HCT116 (cell line): ENCODE data around the gene CHST3. TPM values are rescaled to one million over a fixed set of nuclear protein-coding genes. Genes with fewer than 3 reads are reported as not detected.

Experiments used
- ATAC-seq: fragments of 200-7000 bp; cut with Tn5 transposase; 2 replicates; pipeline ENCODE4 v1.9.1; 2020; ENCODE audit warnings: mild to moderate bottlenecking, moderate library complexity
- BruUV-seq: library from RNA; stranded (reverse); fragments of 400-500 nt; replicated peaks from 2 replicates; lab custom pipeline; 2021; lab: Mats Ljungman, UMichigan
- CTCF ChIA-PET: fragments of 300-600 bp; sonication (Branson Sonifier 250); formaldehyde crosslinking; loops from one replicate; lab custom pipeline; 2021; ENCODE audit warnings: antibody characterized with exemption; lab: Charles Lee
- POLR2A ChIA-PET: fragments of 300-600, 350-600 bp; sonication (Branson Sonifier 250); formaldehyde crosslinking; loops from one replicate; lab custom pipeline; 2021; ENCODE audit warnings: antibody characterized with exemption; lab: Charles Lee
- RAD21 ChIA-PET, 2 experiments: fragments of 300-600 bp; sonication (Branson Sonifier 250); formaldehyde crosslinking; loops; one replicate each; lab custom pipeline; 2023; ENCODE audit warnings: low total read pairs in 2 of 2; ENCODE audit not compliant: uncharacterized antibody in 2 of 2, unreplicated experiment in 2 of 2, low non-redundant PET in 1 of 2; lab: Charles Lee
- DNase-seq: peaks from one replicate; pipeline ENCODE4 v3.0.0-alpha.2; 2010; ENCODE audit warnings: low read depth, low spot score
- H2AFZ ChIP-seq: fragments of 200-600 bp; shearing (Covaris generic), sonication (generic); 2 replicates; pipeline ENCODE4 v1.6.1; 2017; ENCODE audit warnings: low read depth, mixed run types, mixed read lengths, antibody characterized with exemption, low read length; ENCODE audit not compliant: poor library complexity, severe bottlenecking
- H3K27ac ChIP-seq: 2 replicates; pipeline ENCODE4 v1.5.1; 2012; ENCODE audit warnings: low read depth, low read length
- H3K27me3 ChIP-seq: fragments of 200-600 bp; sonication (generic); 2 replicates; pipeline ENCODE4 v1.6.1; 2016; ENCODE audit warnings: mixed run types, low read length, mixed read lengths; ENCODE audit not compliant: insufficient read depth
- H3K36me3 ChIP-seq, 2 experiments: fragments of 200-500 bp in 1 of 2; fragments of 200-600 bp in 1 of 2; sonication (Bioruptor generic) in 1 of 2; sonication (generic) in 1 of 2; 2 replicates each; pipeline versions ENCODE4 v1.5.1 to v1.6.1; 2014 to 2016; ENCODE audit warnings: low read length in 2 of 2, inconsistent platforms in 1 of 2, mixed read lengths in 1 of 2, mixed run types in 1 of 2; ENCODE audit not compliant: insufficient read depth in 2 of 2, control insufficient read depth in 1 of 2
- H3K4me1 ChIP-seq, 2 experiments: fragments of 200-600 bp in 1 of 2; sonication (generic) in 1 of 2; 2 replicates each; pipeline versions ENCODE4 v1.5.1 to v1.6.1; 2012 to 2017; ENCODE audit warnings: low read length in 2 of 2, inconsistent platforms in 1 of 2, mild to moderate bottlenecking in 1 of 2, mixed read lengths in 1 of 2, mixed run types in 1 of 2, moderate library complexity in 1 of 2; ENCODE audit not compliant: insufficient read depth in 2 of 2, control insufficient read depth in 1 of 2
- H3K4me2 ChIP-seq: fragments of 200-600 bp; sonication (generic); 2 replicates; pipeline ENCODE4 v1.6.1; 2017; ENCODE audit warnings: mixed run types, low read length, mixed read lengths
- H3K4me3 ChIP-seq, 2 experiments: fragments of 200-600 bp in 1 of 2; sonication (generic) in 1 of 2; replicated peaks in 1 of 2; 2 replicates each; pipeline ENCODE4 v1.5.1; 2011 to 2016; ENCODE audit warnings: low read length in 2 of 2, control low read depth in 1 of 2, low read depth in 1 of 2, mild to moderate bottlenecking in 1 of 2, mixed read lengths in 1 of 2, mixed run types in 1 of 2
- H3K79me2 ChIP-seq: fragments of 200-600 bp; sonication (generic); 2 replicates; pipeline ENCODE4 v1.6.1; 2017; ENCODE audit warnings: mild to moderate bottlenecking, mixed run types, low read length, moderate library complexity, mixed read lengths; ENCODE audit not compliant: insufficient read depth
- H3K9ac ChIP-seq: fragments of 200-600 bp; sonication (generic); 2 replicates; pipeline ENCODE4 v1.6.1; 2016; ENCODE audit warnings: low read length, mixed read lengths
- H3K9me2 ChIP-seq: fragments of 200-600 bp; sonication (generic), shearing (Covaris generic); 2 replicates; pipeline ENCODE4 v1.6.1; 2017; ENCODE audit warnings: mixed run types, mild to moderate bottlenecking, moderate library complexity; ENCODE audit not compliant: insufficient read depth
- H3K9me3 ChIP-seq, 2 experiments: fragments of 200-500 bp in 1 of 2; fragments of 200-600 bp in 1 of 2; sonication (Bioruptor generic) in 1 of 2; sonication (generic) in 1 of 2; 2 replicates each; pipeline ENCODE4 v1.6.1; 2014 to 2017; ENCODE audit warnings: low read length in 2 of 2, mixed read lengths in 2 of 2, inconsistent platforms in 1 of 2, low read depth in 1 of 2, mild to moderate bottlenecking in 1 of 2, mixed run types in 1 of 2, moderate library complexity in 1 of 2; ENCODE audit not compliant: control insufficient read depth in 1 of 2, insufficient read depth in 1 of 2
- H4K20me1 ChIP-seq: fragments of 200-600 bp; sonication (generic), shearing (Covaris generic); 2 replicates; pipeline ENCODE4 v1.6.1; 2017; ENCODE audit warnings: mixed run types, mild to moderate bottlenecking, moderate library complexity; ENCODE audit not compliant: insufficient read depth
- CEBPB ChIP-seq: IDR thresholded peaks from 2 replicates; pipeline ENCODE4 v1.6.1; 2012; ENCODE audit warnings: low read depth
- CTCF ChIP-seq, 3 experiments: fragments of 200-600 bp in 1 of 3; sonication (generic) in 1 of 3; IDR thresholded peaks in 2 of 3; conservative IDR thresholded peaks in 1 of 3; 2 replicates each; pipeline ENCODE4 v1.5.1; 2012 to 2017; ENCODE audit warnings: low read depth in 2 of 3, low read length in 2 of 3, antibody characterized with exemption in 1 of 3, borderline replicate concordance in 1 of 3, control low read depth in 1 of 3, mild to moderate bottlenecking in 1 of 3, mixed read lengths in 1 of 3, mixed run types in 1 of 3, moderate library complexity in 1 of 3; ENCODE audit not compliant: insufficient read depth in 1 of 3
- EGR1 ChIP-seq: IDR thresholded peaks from 2 replicates; pipeline ENCODE4 v1.6.1; 2012; ENCODE audit warnings: low read depth
- EZH2 ChIP-seq: fragments of 200-600 bp; sonication (generic); IDR thresholded peaks from 2 replicates; pipeline ENCODE4 v1.6.1; 2017; ENCODE audit warnings: antibody characterized with exemption, mixed run types
- EZH2phosphoT487 ChIP-seq: fragments of 200-600 bp; IDR thresholded peaks from 2 replicates; pipeline ENCODE4 v1.6.1; 2018; ENCODE audit warnings: antibody characterized with exemption, borderline replicate concordance
- POLR2A ChIP-seq: IDR thresholded peaks from 2 replicates; pipeline ENCODE4 v1.7.0; 2011; ENCODE audit warnings: borderline replicate concordance; ENCODE audit not compliant: insufficient read depth, insufficient read length; ENCODE audit errors: extremely low read depth
- POLR2AphosphoS5 ChIP-seq: IDR thresholded peaks from 2 replicates; pipeline ENCODE4 v1.6.1; 2011; ENCODE audit warnings: mild to moderate bottlenecking, low read depth, low read length, moderate library complexity
- SP1 ChIP-seq: IDR thresholded peaks from 2 replicates; pipeline ENCODE4 v1.6.1; 2012; ENCODE audit warnings: low read depth
- SRF ChIP-seq: IDR thresholded peaks from 2 replicates; pipeline ENCODE4 v1.6.1; 2012; ENCODE audit warnings: low read depth
- TCF7L2 ChIP-seq: IDR thresholded peaks from 2 replicates; pipeline ENCODE4 v1.7.0; 2011; ENCODE audit warnings: borderline replicate concordance, inconsistent platforms; ENCODE audit not compliant: insufficient read depth, insufficient read length; ENCODE audit errors: extremely low read depth
- YY1 ChIP-seq: IDR thresholded peaks from 2 replicates; pipeline ENCODE4 v1.6.1; 2011; ENCODE audit warnings: low read length, low read depth, moderate library complexity, mild to moderate bottlenecking; ENCODE audit not compliant: insufficient replicate concordance; ENCODE audit errors: extremely low read depth
- ZBTB33 ChIP-seq: IDR thresholded peaks from 2 replicates; pipeline ENCODE4 v1.6.1; 2011; ENCODE audit warnings: mild to moderate bottlenecking, low read length, moderate library complexity; ENCODE audit not compliant: insufficient replicate concordance; ENCODE audit errors: extremely low read depth
- ZFX ChIP-seq: fragments of 450-650 bp; IDR thresholded peaks from 2 replicates; pipeline ENCODE4 v1.6.1; 2017
- ZNF274 ChIP-seq: fragments of 200-500 bp; sonication (Bioruptor generic); IDR thresholded peaks from 2 replicates; pipeline ENCODE4 v1.6.1; 2014; ENCODE audit warnings: mild to moderate bottlenecking, low read depth, low read length, inconsistent platforms
- intact Hi-C: fragments of 100-400 bp; cut with micrococcal nuclease; formaldehyde crosslinking; loops from 2 replicates; pipeline ENCODE4 v1.10.0; 2022
- total RNA-seq: library from RNA; stranded (reverse); gene quantifications from one replicate; pipeline ENCODE4 v1.2.1, GENCODE V29; 2021; ENCODE audit not compliant: unreplicated experiment

The CHST3 gene
- total RNA-seq, 1 experiment from 2014 or later = 10.6 TPM

GRCh38 chr10:72045586-72045985 is 81.4 kb downstream of the CHST3 start:
- CTCF ChIA-PET = interaction anchor here (3.4 kb wide), 1 partner anchor 89 kb away, joined by 15 read pairs; no protein-coding TSS in a partner anchor
- H3K27ac ChIP-seq = no peak overlapping the region
- ATAC-seq = no peak
- POLR2A ChIA-PET = no interaction called here
- H3K9me2 ChIP-seq = no peaks in the 10 kb centered on the region
- H3K36me3 ChIP-seq = no peaks in the 10 kb centered on the region
- BruUV-seq = no TSS peak
- DNase-seq = no peak
- H2AFZ ChIP-seq = no peak overlapping the region
- H3K9ac ChIP-seq = no peak overlapping the region
- intact Hi-C loops = loop anchor here (5.0 kb wide), 3 partner anchors 128 to 733 kb away; no protein-coding TSS in a partner anchor
- no peak overlapping the region for H3K4me3 ChIP-seq
- H3K4me2 ChIP-seq = no peak overlapping the region
- TF ChIP-seq ZFX (no peak), SRF (no peak)
- peaks cover 0 to 4% of the 10 kb centered on the region in 2 experiments; a peak in 1 of 4 replicates for H3K4me1 ChIP-seq
- H4K20me1 ChIP-seq = no peaks in the 10 kb centered on the region
- RAD21 ChIA-PET = no interaction called here
- H3K79me2 ChIP-seq = no peaks in the 10 kb centered on the region
- H3K27me3 ChIP-seq = no peaks in the 10 kb centered on the region
- peaks cover 0 to 6% of the 10 kb centered on the region in 2 experiments; a peak in 1 of 4 replicates for H3K9me3 ChIP-seq

GRCh38 chr10:72048450-72049124 is 84.4 kb downstream of the CHST3 start:
- peak overlapping the region; percentile 27; the same call in 1 of the 2 replicates for H3K4me2 ChIP-seq
- no peak overlapping the region for H3K4me3 ChIP-seq
- no peak overlapping the region for H3K27ac ChIP-seq
- ATAC-seq (peak; percentile 91), DNase-seq (peak; percentile 91)
- BruUV-seq = no TSS peak
- intact Hi-C loops = loop anchor here (1.0 to 5.0 kb wide), 6 partner anchors 89 to 736 kb away; no protein-coding TSS in a partner anchor
- no peaks in the 10 kb centered on the region for H3K36me3 ChIP-seq
- no peaks in the 10 kb centered on the region for H4K20me1 ChIP-seq
- peak overlapping the region; percentile 81 for H2AFZ ChIP-seq
- no peaks in the 10 kb centered on the region for H3K79me2 ChIP-seq
- H3K27me3 ChIP-seq = no peaks in the 10 kb centered on the region
- peaks cover 0 to 6% of the 10 kb centered on the region in 2 experiments; a peak in 1 of 4 replicates for H3K9me3 ChIP-seq
- CTCF ChIA-PET = interaction anchor here (0.5 to 3.3 kb wide), 45 partner anchors 9 to 734 kb away, joined by 3 to 51 read pairs (median 5); partner anchors contain the start of genes ANAPC16, ASCC1 and DDIT4
- no peaks in the 10 kb centered on the region for H3K9me2 ChIP-seq
- POLR2A ChIA-PET = interaction anchor here (0.6 to 1.0 kb wide), 5 partner anchors 18 to 226 kb away, joined by 3 to 4 read pairs (median 3); no protein-coding TSS in a partner anchor
- no peak overlapping the region for H3K9ac ChIP-seq
- RAD21 ChIA-PET = interaction anchor here (0.6 to 1.6 kb wide), 11 partner anchors 74 to 288 kb away, joined by 3 to 10 read pairs (median 4); no protein-coding TSS in a partner anchor
- peaks cover 0 to 4% of the 10 kb centered on the region in 2 experiments; a peak in 1 of 4 replicates for H3K4me1 ChIP-seq
- TF ChIP-seq SRF (no peak), POLR2A (no peak), CTCF (IDR thresholded peaks at IDR 0.05 in 2 of 3, conservative IDR thresholded peaks at IDR 0.05 in 1 of 3; ENCODE audit: borderline replicate concordance in 1 of 3, insufficient read depth in 1 of 3, low read depth in 2 of 3, low read length in 2 of 3) (peak; percentile 100), CEBPB (peak; percentile 75), TCF7L2 (no peak), EZH2 (no peak), EGR1 (no peak), POLR2AphosphoS5 (no peak), SP1 (no peak), ZNF274 (no peak), EZH2phosphoT487 (no peak), ZBTB33 (no peak), YY1 (peak; percentile 67)
